ENCODE measurements around the gene CAPZA3. TPM values are rescaled to one million over a fixed set of nuclear protein-coding genes. Genes with fewer than 3 reads are reported as not detected.

The CAPZA3 gene
- not detected in 2 replicates for total RNA-seq
- not detected in 2 replicates for polyA plus RNA-seq
- polyA plus RNA-seq (2011; cell fraction: cytosol; rRNA removed), result not detected in 2 replicates
- not detected in 2 replicates for polyA plus RNA-seq (2011; cell fraction: nucleus; rRNA removed)
- not detected in 2 replicates for polyA plus RNA-seq (2012)
- polyA minus RNA-seq, result not detected in 2 replicates
- polyA minus RNA-seq (2011; cell fraction: cytosol; rRNA and poly(A)+ RNA removed), result not detected
- not detected in 2 replicates for polyA minus RNA-seq (2011; cell fraction: nucleus; rRNA and poly(A)+ RNA removed)
- Bru-seq, nascent RNA, result not detected
- BruChase-seq, experiment 1, labeled RNA remaining after a 6-hour chase, result not detected
- not detected for BruChase-seq, experiment 2, labeled RNA remaining after a 2-hour chase
- long read RNA-seq, result 0 reads

- no peak within 1 kb of the TSS for H3K4me3 ChIP-seq (replicated peaks in 1 of 3; ENCODE audit: insufficient read depth in 1 of 3, low read depth in 1 of 3, low read length in 3 of 3)
- no peak within 1 kb of the TSS for H3K4me2 ChIP-seq (ENCODE audit: insufficient read depth, low read length)
- no peak within 1 kb of the TSS for H2AFZ ChIP-seq (ENCODE audit: low read depth, low read length)
- DNase-seq (ENCODE audit: low read depth, low spot score) (no peak), FAIRE-seq (no peak)
- intact Hi-C loops (cut with micrococcal nuclease), result no loop called here
- H3K9me3 ChIP-seq (replicated peaks; ENCODE audit: control insufficient read depth, insufficient read depth, low read length), result no peaks in the 10 kb centered on the region
- H3K27me3 ChIP-seq (ENCODE audit: control insufficient read depth in 2 of 2, insufficient read depth in 2 of 2, low read length in 2 of 2), result no peaks in the 10 kb centered on the region
- CTCF ChIA-PET, result no interaction called here
- no peak for TF ChIP-seq MAX (IDR thresholded peaks at IDR 0.05; ENCODE audit: insufficient read depth, insufficient read length)
- no peak for TF ChIP-seq FOS (IDR thresholded peaks at IDR 0.05; ENCODE audit: borderline replicate concordance, insufficient read depth, low read length)
- no peak for TF ChIP-seq POLR2AphosphoS5 (IDR thresholded peaks at IDR 0.05; ENCODE audit: insufficient read depth, low read depth, low read length)
- no peak for TF ChIP-seq JUN (IDR thresholded peaks at IDR 0.05; ENCODE audit: borderline replicate concordance, insufficient read depth, insufficient read length, low read depth)
- no peak for TF ChIP-seq EZH2 (IDR thresholded peaks at IDR 0.05; ENCODE audit: borderline replicate concordance, low read depth, low read length, severe bottlenecking)
- TF ChIP-seq MYC (IDR thresholded peaks at IDR 0.05; ENCODE audit: low read depth, low read length), result no peak
- no peak for TF ChIP-seq GATA2 (IDR thresholded peaks at IDR 0.05; ENCODE audit: insufficient read depth, insufficient read length, low read depth, low read length)
- no peak for TF ChIP-seq POLR2A (IDR thresholded peaks at IDR 0.05; ENCODE audit: low read depth, low read length)
- no peak for TF ChIP-seq CTCF (IDR thresholded peaks at IDR 0.05; ENCODE audit: extremely low read depth in 1 of 2, insufficient read depth in 1 of 2, low read depth in 1 of 2, low read length in 2 of 2)
- no peaks in the 10 kb centered on the region for H3K9me1 ChIP-seq (replicated peaks; ENCODE audit: control insufficient read depth, extremely low read depth, insufficient read depth, low read length)
- H4K20me1 ChIP-seq (replicated peaks; ENCODE audit: control insufficient read depth, extremely low read depth, insufficient read depth, low read length), result no peaks in the 10 kb centered on the region
- no peaks in the 10 kb centered on the region for H3K79me2 ChIP-seq (ENCODE audit: control insufficient read depth, insufficient read depth, low read length)
- POLR2A ChIA-PET, result no interaction called here
- dilution Hi-C loops (cut with MboI; ENCODE audit: extremely low pct_ligation_motif_present, low sequenced_read_pairs), result no loop called here
- no peaks in the 10 kb centered on the region for H3K36me3 ChIP-seq (ENCODE audit: control insufficient read depth in 2 of 2, extremely low read depth in 1 of 2, insufficient read depth in 2 of 2, low read length in 2 of 2)
- no peaks in the 10 kb centered on the region for H3K4me1 ChIP-seq (ENCODE audit: control insufficient read depth, extremely low read depth, insufficient read depth, low read length)
- H3K9ac ChIP-seq (replicated peaks; ENCODE audit: extremely low read depth, insufficient read depth, low read length), result no peak within 1 kb of the TSS
- no TSS peak for BruUV-seq (replicated peaks)
- no peak within 1 kb of the TSS for H3K27ac ChIP-seq (ENCODE audit: insufficient read depth, low read depth, low read length)
Observed at GRCh38 chr12:18737819-18738218, at the start of gene CAPZA3, which contains the start of gene PLCZ1. Gene CAPZA3, plus strand, starts transcription at chr12:18738119. Its CDS starts 150 bp downstream, at chr12:18738269. Gene PLCZ1, minus strand, starts transcription at chr12:18738012. Its CDS starts 641 bp downstream, at chr12:18737371.
